HepG2 (cell line): ENCODE data around the gene INO80. TPM values are rescaled to one million over a fixed set of nuclear protein-coding genes. Genes with fewer than 3 reads are reported as not detected.

Experiments used
- ASH2L ChIP-seq: fragments of 300-600, 200-600 bp; sonication (generic); IDR thresholded peaks from 2 replicates; pipeline ENCODE4 v1.7.0; 2017; ENCODE audit warnings: low read depth, mild to moderate bottlenecking, moderate library complexity, mixed read lengths, low read length; ENCODE audit not compliant: insufficient read length
- BCL6 ChIP-seq: IDR thresholded peaks from 2 replicates; pipeline ENCODE4 v1.6.1; 2016; ENCODE audit warnings: missing genetic modification reagents, missing compliant biosample characterization
- DNMT3B ChIP-seq: conservative IDR thresholded peaks from 2 replicates; pipeline ENCODE4 v1.6.1; 2016; ENCODE audit warnings: missing biosample characterization, control low read depth
- GZF1 ChIP-seq: sonication (generic); formaldehyde crosslinking; IDR thresholded peaks from 2 replicates; pipeline ENCODE4 v1.5.1; 2020; ENCODE audit warnings: mild to moderate bottlenecking, missing genetic modification reagents
- MAFK ChIP-seq, 2 experiments: IDR thresholded peaks in 1 of 2; conservative IDR thresholded peaks in 1 of 2; 2 replicates each; pipeline ENCODE4 v1.6.1; 2011; ENCODE audit warnings: improper control_type of control experiment in 2 of 2, low read length in 2 of 2
- MBD4 ChIP-seq: IDR thresholded peaks from 2 replicates; pipeline ENCODE4 v1.6.1; 2012; ENCODE audit warnings: low read length, inconsistent platforms, borderline replicate concordance
- MED1 ChIP-seq: sonication (generic); formaldehyde crosslinking; IDR thresholded peaks from 2 replicates; pipeline ENCODE4 v1.4.0; 2020; ENCODE audit warnings: missing genetic modification reagents
- MLLT10 ChIP-seq: sonication (generic); formaldehyde crosslinking; IDR thresholded peaks from 2 replicates; pipeline ENCODE4 v1.4.0; 2020; ENCODE audit warnings: missing genetic modification reagents
- NR2C2 ChIP-seq: sonication (generic); formaldehyde crosslinking; IDR thresholded peaks from 2 replicates; pipeline ENCODE4 v1.4.0; 2020; ENCODE audit warnings: missing genetic modification reagents, mild to moderate bottlenecking, moderate library complexity, borderline replicate concordance
- TFAP4 ChIP-seq: sonication (generic); IDR thresholded peaks from 2 replicates; pipeline ENCODE4 v1.6.1; 2016; ENCODE audit warnings: low read depth, borderline replicate concordance
- TFDP1 ChIP-seq: IDR thresholded peaks from 2 replicates; pipeline ENCODE4 v1.6.1; 2016; ENCODE audit warnings: missing compliant biosample characterization, missing genetic modification reagents, borderline replicate concordance
- TIGD3 ChIP-seq: sonication (generic); formaldehyde crosslinking; IDR thresholded peaks from 2 replicates; pipeline ENCODE4 v1.5.1; 2020; ENCODE audit warnings: mild to moderate bottlenecking, missing genetic modification reagents, borderline replicate concordance
- ZFP90 ChIP-seq: sonication (generic); formaldehyde crosslinking; IDR thresholded peaks from 2 replicates; pipeline ENCODE4 v1.8.0; 2022; ENCODE audit warnings: missing genetic modification reagents, mild to moderate bottlenecking, inconsistent platforms, borderline replicate concordance
- ZNF431 ChIP-seq: sonication (generic); formaldehyde crosslinking; IDR thresholded peaks from 2 replicates; pipeline ENCODE4 v1.9.0; 2022; ENCODE audit warnings: missing genetic modification reagents, low read depth, mild to moderate bottlenecking, borderline replicate concordance
- ZNF782 ChIP-seq: sonication (generic); formaldehyde crosslinking; IDR thresholded peaks from 2 replicates; pipeline ENCODE4 v1.4.0; 2020; ENCODE audit warnings: missing genetic modification reagents, mild to moderate bottlenecking, borderline replicate concordance
- ZZZ3 ChIP-seq: sonication (generic); formaldehyde crosslinking; IDR thresholded peaks from 2 replicates; pipeline ENCODE4 v1.4.0; 2020; ENCODE audit warnings: missing genetic modification reagents, mild to moderate bottlenecking, borderline replicate concordance
- polyA plus RNA-seq, 8 experiments: library from polyadenylated mRNA; depleted of rRNA in 3 of 8; stranded (reverse) in 7 of 8; unstranded in 1 of 8; fragments of >200 nt; fragmentation: Illumina TruSeq in 4 of 8; extraction: Trizol in 4 of 8; gene quantifications; 2 replicates each; pipeline versions ENCODE4 v1.2.1 to v1.2.3, GENCODE V29; 2011 to 2016; ENCODE audit warnings: low read depth in 4 of 8, missing spikeins in 1 of 8, mixed read lengths in 1 of 8; ENCODE audit not compliant: insufficient read depth in 1 of 8
- total RNA-seq, 5 experiments: library from RNA; depleted of rRNA; stranded (reverse); fragments of >200 nt; fragmentation: Illumina TruSeq; extraction: Trizol; gene quantifications; 2 replicates each; pipeline ENCODE4 v1.2.3, GENCODE V29; 2016; ENCODE audit warnings: low read depth in 1 of 5
- TF ChIP-seq, protein P1 (sequence below): sonication (generic); formaldehyde crosslinking; IDR thresholded peaks from 2 replicates; pipeline ENCODE4 v1.5.0; 2020; ENCODE audit warnings: mild to moderate bottlenecking, low read depth, missing genetic modification reagents, borderline replicate concordance
- TF ChIP-seq, protein P2 (sequence below): sonication (generic); formaldehyde crosslinking; IDR thresholded peaks from 2 replicates; pipeline ENCODE4 v1.4.0; 2020; ENCODE audit warnings: missing genetic modification reagents, borderline replicate concordance

INO80 gene
- total and polyA plus RNA-seq, 2 of the 13 experiments (the other 11 are each of a cell fraction or from before 2014, with no cell fraction given) = 3.6 to 14.8 TPM

DNA sequence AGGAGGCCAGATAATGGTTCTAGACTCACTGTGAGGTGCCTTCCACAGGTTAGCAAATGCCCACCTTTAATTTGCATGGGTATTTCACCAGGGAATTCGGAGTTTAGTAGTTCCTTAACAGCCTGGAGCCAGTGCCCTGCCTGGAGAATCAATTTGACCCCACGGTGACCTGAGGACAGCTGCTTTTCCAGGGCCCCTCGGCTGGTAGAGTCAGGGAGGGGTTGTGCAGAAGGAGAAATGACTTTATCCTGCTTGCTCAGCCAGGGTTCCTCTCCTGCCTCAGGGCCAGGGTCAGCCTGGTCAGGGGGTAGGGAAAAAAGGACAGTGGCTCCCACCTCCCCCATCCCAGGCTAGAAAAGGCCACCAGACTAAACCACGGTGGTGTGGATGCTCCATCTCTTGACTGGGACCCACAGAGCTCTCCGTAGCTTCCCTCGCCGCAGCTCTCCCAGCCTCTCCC, 175.0 kb downstream of the INO80 start (continued):
- TF ChIP-seq NR2C2 (CRISPR knock-in tag) (0 out of 2 replicates have a peak, but pooled peaks have one; percentile 6), TFDP1 (CRISPR knock-in tag) (no peak), ZNF431 (CRISPR knock-in tag) (no peak), GZF1 (no peak), MBD4 (no peak), ASH2L (no peak), TIGD3 (CRISPR knock-in tag) (no peak), ZFP90 (CRISPR knock-in tag) (0 out of 2 replicates have a peak, but pooled peaks have one; percentile 5), MLLT10 (CRISPR knock-in tag) (no peak), TFAP4 (0 out of 2 replicates have a peak, but pooled peaks have one; percentile 18), ZZZ3 (CRISPR knock-in tag) (no peak), MAFK (conservative IDR thresholded peaks at IDR 0.05 in 1 of 2, IDR thresholded peaks at IDR 0.05 in 1 of 2; ENCODE audit: low read length in 2 of 2) (no peak), ZNF782 (CRISPR knock-in tag) (no peak), DNMT3B (CRISPR knock-in tag) (0 out of 2 replicates have a peak, but pooled peaks have one; percentile 32), BCL6 (CRISPR knock-in tag) (no peak), MED1 (CRISPR knock-in tag) (no peak)
- TF ChIP-seq, protein P1, sequence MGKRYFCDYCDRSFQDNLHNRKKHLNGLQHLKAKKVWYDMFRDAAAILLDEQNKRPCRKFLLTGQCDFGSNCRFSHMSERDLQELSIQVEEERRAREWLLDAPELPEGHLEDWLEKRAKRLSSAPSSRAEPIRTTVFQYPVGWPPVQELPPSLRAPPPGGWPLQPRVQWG (CRISPR knock-in tag) = no peak
- TF ChIP-seq, protein P2, sequence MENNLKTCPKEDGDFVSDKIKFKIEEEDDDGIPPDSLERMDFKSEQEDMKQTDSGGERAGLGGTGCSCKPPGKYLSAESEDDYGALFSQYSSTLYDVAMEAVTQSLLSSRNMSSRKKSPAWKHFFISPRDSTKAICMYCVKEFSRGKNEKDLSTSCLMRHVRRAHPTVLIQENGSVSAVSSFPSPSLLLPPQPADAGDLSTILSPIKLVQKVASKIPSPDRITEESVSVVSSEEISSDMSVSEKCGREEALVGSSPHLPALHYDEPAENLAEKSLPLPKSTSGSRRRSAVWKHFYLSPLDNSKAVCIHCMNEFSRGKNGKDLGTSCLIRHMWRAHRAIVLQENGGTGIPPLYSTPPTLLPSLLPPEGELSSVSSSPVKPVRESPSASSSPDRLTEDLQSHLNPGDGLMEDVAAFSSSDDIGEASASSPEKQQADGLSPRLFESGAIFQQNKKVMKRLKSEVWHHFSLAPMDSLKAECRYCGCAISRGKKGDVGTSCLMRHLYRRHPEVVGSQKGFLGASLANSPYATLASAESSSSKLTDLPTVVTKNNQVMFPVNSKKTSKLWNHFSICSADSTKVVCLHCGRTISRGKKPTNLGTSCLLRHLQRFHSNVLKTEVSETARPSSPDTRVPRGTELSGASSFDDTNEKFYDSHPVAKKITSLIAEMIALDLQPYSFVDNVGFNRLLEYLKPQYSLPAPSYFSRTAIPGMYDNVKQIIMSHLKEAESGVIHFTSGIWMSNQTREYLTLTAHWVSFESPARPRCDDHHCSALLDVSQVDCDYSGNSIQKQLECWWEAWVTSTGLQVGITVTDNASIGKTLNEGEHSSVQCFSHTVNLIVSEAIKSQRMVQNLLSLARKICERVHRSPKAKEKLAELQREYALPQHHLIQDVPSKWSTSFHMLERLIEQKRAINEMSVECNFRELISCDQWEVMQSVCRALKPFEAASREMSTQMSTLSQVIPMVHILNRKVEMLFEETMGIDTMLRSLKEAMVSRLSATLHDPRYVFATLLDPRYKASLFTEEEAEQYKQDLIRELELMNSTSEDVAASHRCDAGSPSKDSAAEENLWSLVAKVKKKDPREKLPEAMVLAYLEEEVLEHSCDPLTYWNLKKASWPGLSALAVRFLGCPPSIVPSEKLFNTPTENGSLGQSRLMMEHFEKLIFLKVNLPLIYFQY (CRISPR knock-in tag) = no peak
